SU-DHL-6 (cell line): ENCODE results near the gene PCSK2.

ENCODE experiments used
- H2AFZ ChIP-seq: fragments of 200-600 bp; sonication (generic); 2 replicates; pipeline ENCODE4 v1.6.1; 2014; ENCODE audit warnings: low read depth, mild to moderate bottlenecking, moderate library complexity, mixed read lengths, antibody characterized with exemption, low read length; ENCODE audit not compliant: severe bottlenecking
- H3F3A ChIP-seq: fragments of 200-600 bp; shearing (Covaris generic); 2 replicates; pipeline ENCODE4 v1.6.0; 2016; ENCODE audit warnings: antibody characterized with exemption, mild to moderate bottlenecking; ENCODE audit not compliant: insufficient read depth
- H3K27ac ChIP-seq: fragments of 200-600 bp; sonication (generic); 2 replicates; pipeline ENCODE4 v1.5.1; 2016; ENCODE audit warnings: low read depth, mild to moderate bottlenecking, low read length, moderate library complexity, mixed read lengths
- H3K27me3 ChIP-seq: fragments of 200-600 bp; sonication (generic), shearing (Covaris generic); 2 replicates; pipeline ENCODE4 v1.6.0; 2014; ENCODE audit warnings: mild to moderate bottlenecking, low read length
- H3K36me3 ChIP-seq: fragments of 200-600 bp; sonication (generic); 2 replicates; pipeline ENCODE4 v1.6.1; 2014; ENCODE audit warnings: mild to moderate bottlenecking, low read length, mixed read lengths
- H3K4me2 ChIP-seq: fragments of 300-600, 200-600 bp; shearing (Covaris generic), sonication (generic); 2 replicates; pipeline ENCODE4 v1.6.0; 2014; ENCODE audit warnings: low read length, low read depth, mild to moderate bottlenecking; ENCODE audit not compliant: poor library complexity, severe bottlenecking
- H3K4me3 ChIP-seq: fragments of 200-600 bp; sonication (generic); 2 replicates; pipeline ENCODE4 v1.5.1; 2014; ENCODE audit warnings: antibody characterized with exemption, low read length, mild to moderate bottlenecking, mixed read lengths; ENCODE audit not compliant: insufficient read depth, poor library complexity, severe bottlenecking
- H3K79me2 ChIP-seq: fragments of 200-600 bp; sonication (generic); 2 replicates; pipeline ENCODE4 v1.6.1; 2014; ENCODE audit warnings: mild to moderate bottlenecking, low read length, moderate library complexity; ENCODE audit not compliant: insufficient read depth
- H3K9ac ChIP-seq: fragments of 200-600 bp; sonication (generic); 2 replicates; pipeline ENCODE4 v1.7.0; 2014; ENCODE audit warnings: mild to moderate bottlenecking, low read length
- H3K9me2 ChIP-seq: fragments of 200-600 bp; sonication (generic); replicated peaks from 2 replicates; pipeline ENCODE4 v1.6.1; 2014; ENCODE audit warnings: low read length; ENCODE audit not compliant: insufficient read depth
- H3K9me3 ChIP-seq: fragments of 200-600 bp; sonication (generic); 2 replicates; pipeline ENCODE4 v1.6.1; 2014; ENCODE audit warnings: low read length, mixed read lengths; ENCODE audit not compliant: insufficient read depth
- H4K20me1 ChIP-seq: fragments of 200-600 bp; sonication (generic); 2 replicates; pipeline ENCODE4 v1.6.1; 2014; ENCODE audit warnings: low read depth, mild to moderate bottlenecking, antibody characterized with exemption, low read length, moderate library complexity, mixed read lengths
- EZH2phosphoT487 ChIP-seq: fragments of 200-600 bp; sonication (generic), shearing (Covaris generic); conservative IDR thresholded peaks from 2 replicates; pipeline ENCODE4 v1.6.1; 2018; ENCODE audit warnings: mild to moderate bottlenecking, antibody characterized with exemption, low read length, moderate library complexity, mixed read lengths
- TF ChIP-seq, protein P1 (sequence below): fragments of 200-600 bp; sonication (generic); IDR thresholded peaks from one replicate; pipeline ENCODE4 v1.5.1; 2017; ENCODE audit warnings: antibody characterized with exemption, mild to moderate bottlenecking, low read length, moderate library complexity; ENCODE audit not compliant: insufficient read depth, poor library complexity, severe bottlenecking

PCSK2 gene

DNA sequence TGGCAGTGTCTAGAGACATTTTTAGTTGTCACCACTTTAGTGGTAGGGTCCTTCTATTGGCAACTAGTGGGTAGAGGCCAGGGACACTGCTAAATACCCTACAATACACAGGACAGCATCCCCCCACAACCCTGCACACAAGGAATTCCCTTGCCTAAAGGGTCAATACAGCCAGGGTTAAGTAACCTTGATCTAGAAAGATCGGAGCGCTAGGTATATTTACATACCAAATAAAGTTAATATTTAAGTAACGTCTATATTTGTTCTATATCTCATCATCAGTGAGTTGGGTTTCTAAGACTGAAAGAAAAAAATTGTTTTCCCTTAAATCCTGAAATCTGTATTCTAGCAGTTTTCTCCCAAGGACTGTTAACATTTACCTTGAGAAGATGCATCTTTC lies 288.2 kb downstream of the PCSK2 start:
- no peaks in the 10 kb centered on the region for H3K9me3 ChIP-seq
- TF ChIP-seq, protein P1, sequence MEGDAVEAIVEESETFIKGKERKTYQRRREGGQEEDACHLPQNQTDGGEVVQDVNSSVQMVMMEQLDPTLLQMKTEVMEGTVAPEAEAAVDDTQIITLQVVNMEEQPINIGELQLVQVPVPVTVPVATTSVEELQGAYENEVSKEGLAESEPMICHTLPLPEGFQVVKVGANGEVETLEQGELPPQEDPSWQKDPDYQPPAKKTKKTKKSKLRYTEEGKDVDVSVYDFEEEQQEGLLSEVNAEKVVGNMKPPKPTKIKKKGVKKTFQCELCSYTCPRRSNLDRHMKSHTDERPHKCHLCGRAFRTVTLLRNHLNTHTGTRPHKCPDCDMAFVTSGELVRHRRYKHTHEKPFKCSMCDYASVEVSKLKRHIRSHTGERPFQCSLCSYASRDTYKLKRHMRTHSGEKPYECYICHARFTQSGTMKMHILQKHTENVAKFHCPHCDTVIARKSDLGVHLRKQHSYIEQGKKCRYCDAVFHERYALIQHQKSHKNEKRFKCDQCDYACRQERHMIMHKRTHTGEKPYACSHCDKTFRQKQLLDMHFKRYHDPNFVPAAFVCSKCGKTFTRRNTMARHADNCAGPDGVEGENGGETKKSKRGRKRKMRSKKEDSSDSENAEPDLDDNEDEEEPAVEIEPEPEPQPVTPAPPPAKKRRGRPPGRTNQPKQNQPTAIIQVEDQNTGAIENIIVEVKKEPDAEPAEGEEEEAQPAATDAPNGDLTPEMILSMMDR, result no peak
- TF ChIP-seq EZH2phosphoT487, result no peak
- no peaks in the 10 kb centered on the region for H3F3A ChIP-seq
- no peaks in the 10 kb centered on the region for H3K36me3 ChIP-seq
- H4K20me1 ChIP-seq, result no peaks in the 10 kb centered on the region
- H3K27me3 ChIP-seq, result no peaks in the 10 kb centered on the region
- H3K79me2 ChIP-seq, result no peaks in the 10 kb centered on the region
- no peak overlapping the region for H3K4me2 ChIP-seq
- H3K27ac ChIP-seq, result no peak overlapping the region
- no peak overlapping the region for H2AFZ ChIP-seq
- no peaks in the 10 kb centered on the region for H3K9me2 ChIP-seq
- H3K9ac ChIP-seq, result no peak overlapping the region
- H3K4me3 ChIP-seq, result no peak overlapping the region

DNA sequence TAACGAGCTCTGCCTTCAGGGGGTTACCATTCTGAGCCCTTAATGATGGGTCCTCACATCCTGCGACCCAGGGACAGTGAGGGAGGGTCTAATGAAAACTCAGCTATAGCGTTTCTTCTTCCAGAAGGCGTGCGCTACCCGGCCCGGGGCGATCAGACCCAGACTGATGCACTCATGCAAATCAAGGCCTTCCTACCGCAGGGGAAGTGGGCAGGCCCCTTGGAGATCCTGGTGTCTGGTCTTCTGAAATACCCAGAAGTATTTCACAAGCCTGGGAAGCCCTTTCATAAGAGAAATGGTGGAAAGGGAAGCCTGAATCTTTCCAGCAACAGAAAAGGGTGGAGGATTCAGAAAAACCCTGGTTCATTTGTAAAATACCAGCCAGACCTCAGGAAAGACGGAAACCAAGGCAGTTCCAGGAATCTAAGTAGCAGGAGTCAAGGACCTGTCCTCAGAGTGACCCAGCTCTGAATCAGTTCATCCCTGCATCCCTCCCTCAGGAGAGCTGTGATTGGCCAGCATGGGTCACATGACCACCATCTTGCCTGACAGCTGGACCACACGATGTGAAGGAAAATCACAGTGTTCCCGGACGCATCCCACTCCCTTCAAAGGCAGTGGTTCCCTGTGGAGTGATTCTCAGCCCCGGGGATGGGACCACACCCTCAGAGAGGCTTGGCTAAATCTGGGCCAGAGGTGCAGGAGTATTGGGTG lies 291.7 kb downstream of the PCSK2 start:
- Histone ChIP-seq H2AFZ (no peak overlapping the region), H4K20me1 (no peaks in the 10 kb centered on the region), H3K9me3 (no peaks in the 10 kb centered on the region), H3K9me2 (no peaks in the 10 kb centered on the region), H3F3A (no peaks in the 10 kb centered on the region), H3K9ac (no peak overlapping the region), H3K4me3 (no peak overlapping the region), H3K79me2 (no peaks in the 10 kb centered on the region), H3K4me2 (no peak overlapping the region), H3K27me3 (no peaks in the 10 kb centered on the region), H3K27ac (no peak overlapping the region), H3K36me3 (no peaks in the 10 kb centered on the region)
- TF ChIP-seq EZH2phosphoT487, result no peak
- TF ChIP-seq, protein P1, result no peak

DNA sequence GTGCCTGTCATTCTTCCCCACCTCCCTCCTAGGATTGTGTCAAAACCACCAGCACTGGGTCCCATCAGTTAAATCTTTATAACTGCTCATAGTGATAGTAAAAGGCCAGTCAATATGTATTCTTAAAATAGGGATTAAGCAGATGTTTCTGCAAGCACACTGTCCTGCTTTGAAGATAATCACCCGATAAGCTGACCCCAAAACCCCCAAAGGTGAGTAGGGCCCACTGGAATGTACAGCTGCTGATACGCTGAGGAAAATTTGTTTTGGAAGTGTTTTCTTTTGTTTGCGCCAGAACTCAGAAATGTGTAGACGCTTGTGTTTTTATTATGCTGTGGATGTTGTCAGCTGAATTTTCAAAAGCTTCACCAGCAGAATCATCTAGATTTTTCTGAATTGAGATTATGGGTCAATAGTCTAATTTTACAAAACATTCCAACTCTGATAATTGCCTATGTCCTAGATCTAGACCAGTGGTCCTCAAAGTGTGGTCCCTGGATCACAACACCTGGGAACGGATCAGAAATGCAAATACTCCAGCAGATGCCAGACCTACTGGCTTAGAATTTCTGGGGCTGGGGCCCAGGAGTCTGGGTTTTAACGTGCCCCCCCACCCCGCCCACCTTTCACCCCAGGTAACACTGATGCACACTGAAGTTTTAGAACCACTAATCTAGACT lies 292.9 kb downstream of the PCSK2 start:
- Histone ChIP-seq H3K27me3 (no peaks in the 10 kb centered on the region), H3K4me2 (no peak overlapping the region), H3K9me2 (no peaks in the 10 kb centered on the region), H3K36me3 (no peaks in the 10 kb centered on the region), H2AFZ (no peak overlapping the region), H3K9ac (no peak overlapping the region), H3K9me3 (no peaks in the 10 kb centered on the region), H3K4me3 (no peak overlapping the region), H4K20me1 (no peaks in the 10 kb centered on the region), H3F3A (no peaks in the 10 kb centered on the region), H3K79me2 (no peaks in the 10 kb centered on the region), H3K27ac (no peak overlapping the region)
- TF ChIP-seq, protein P1, result no peak
- TF ChIP-seq EZH2phosphoT487, result no peak
